GM21723 (cell line): ENCODE measurements around the gene TBX6.
A peak's percentile ranks its signal among the peaks of the same experiment; 100 is the strongest.
"Not testable (repeated sequence)": the region's sequence is repeated elsewhere in the genome, so short reads cannot be mapped to it uniquely, and the experiment has no call there.

Experiments
- ATAC-seq: cut with Tn5 transposase; IDR thresholded peaks from one replicate; pipeline ENCODE4 v1.9.1; 2021; ENCODE audit warnings: mild to moderate bottlenecking, moderate library complexity; ENCODE audit not compliant: unreplicated experiment

TBX6 gene

DNA sequence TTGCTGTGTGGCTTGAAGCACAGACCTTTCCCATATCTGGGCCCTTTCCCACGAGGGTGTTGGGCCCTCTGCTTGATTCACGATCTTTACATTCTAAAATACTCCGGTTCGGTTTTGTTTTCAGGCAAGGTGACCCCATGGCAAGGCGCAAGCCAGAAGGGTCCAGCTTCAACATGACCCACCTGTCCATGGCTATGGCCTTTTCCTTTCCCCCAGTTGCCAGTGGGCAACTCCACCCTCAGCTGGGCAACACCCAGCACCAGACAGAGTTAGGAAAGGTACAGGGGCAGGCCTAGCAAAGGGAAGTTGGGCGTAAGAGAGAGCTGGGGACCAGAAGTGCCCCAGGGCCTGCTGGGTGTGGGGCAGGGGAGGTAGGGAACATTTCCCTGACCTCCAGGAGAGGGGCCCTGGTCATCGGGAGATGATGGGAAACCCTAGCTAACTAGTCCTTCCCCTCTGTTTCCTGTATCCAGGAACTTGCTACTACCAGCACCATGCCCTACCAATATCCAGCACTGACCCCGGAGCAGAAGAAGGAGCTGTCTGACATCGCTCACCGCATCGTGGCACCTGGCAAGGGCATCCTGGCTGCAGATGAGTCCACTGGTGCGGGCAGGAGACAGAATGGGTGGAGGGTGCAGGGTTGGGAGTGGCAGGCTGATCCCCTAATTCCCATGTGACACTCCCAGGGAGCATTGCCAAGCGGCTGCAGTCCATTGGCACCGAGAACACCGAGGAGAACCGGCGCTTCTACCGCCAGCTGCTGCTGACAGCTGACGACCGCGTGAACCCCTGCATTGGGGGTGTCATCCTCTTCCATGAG lies 24.8 kb downstream of the TBX6 start:
- ATAC-seq, result no peak

DNA sequence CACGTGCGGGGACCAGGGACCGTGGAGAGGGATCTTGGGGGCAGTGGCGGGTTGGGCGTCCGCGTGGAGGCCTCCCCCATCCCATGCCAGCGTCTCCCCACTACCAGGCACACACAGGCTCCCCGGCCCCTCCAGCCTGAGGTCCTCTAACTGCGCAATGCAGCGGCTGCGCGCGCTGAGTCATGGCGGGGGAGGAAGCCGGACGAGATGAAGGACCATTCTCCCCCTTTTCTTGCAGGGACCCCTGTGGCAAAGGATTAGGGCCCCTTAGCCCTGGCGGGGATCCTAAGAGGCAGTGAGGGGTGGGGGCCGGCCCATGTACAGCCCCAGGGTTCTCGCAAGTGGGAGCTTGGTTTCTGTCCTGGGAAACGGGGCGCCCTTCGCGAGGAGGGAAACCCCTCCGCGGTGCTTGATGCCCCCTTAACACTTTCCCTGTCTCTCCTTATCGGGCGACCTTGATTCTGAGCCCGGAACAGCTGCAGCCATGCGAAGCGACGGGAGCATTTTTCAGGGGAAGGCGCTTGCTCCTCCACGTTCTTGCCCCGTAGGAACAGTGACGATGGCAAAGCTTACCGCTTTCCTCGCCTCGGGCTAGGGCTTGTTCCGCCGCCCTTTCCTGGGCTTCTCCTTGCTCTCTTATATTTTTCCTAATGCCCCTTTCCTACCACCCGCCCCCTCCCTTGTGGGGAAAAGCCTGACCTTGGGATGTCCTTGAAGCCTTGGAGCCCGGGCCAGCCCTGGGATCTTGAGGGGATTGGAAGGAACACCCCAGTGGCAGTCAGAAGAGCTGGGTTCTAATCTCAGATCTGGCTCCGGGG lies 25.6 kb downstream of the TBX6 start:
- ATAC-seq, result peak; percentile 4

DNA sequence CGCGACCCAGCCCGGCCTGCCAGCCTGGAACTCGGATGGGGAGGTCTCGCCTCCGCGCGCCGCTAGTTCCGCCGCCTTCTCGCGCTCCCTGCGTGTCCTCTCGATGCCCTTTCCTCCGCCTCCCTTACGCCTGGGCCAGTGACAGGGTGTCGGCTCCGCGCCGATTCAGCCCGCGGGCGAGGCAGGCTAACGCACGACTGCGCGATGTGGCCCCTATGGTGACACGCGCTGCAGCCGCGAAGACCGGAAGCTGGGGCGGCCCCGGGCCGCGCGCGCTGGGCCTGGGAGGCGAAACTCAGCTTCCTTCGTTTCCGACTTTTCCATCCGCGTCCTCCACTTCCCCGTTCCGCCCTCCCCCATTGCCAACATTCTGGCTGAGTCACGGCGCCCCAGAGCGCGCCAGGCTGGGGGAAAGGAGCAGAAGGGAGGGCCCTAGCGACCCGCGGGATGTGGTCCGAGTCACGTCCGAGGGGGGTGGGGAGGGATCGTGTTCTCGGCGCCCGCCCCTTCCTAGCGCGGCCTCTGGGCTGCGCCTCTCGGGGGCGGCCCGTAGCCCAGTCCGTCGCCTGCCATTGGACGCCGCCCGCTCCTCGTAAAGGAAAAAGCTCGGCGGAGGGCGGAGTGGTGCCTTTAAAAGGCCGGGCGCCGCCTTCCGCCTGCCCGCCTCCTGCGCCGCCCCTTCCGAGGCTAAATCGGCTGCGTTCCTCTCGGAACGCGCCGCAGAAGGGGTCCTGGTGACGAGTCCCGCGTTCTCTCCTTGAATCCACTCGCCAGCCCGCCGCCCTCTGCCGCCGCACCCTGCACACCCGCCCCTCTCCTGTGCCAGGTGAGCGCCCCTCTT lies 26.4 kb downstream of the TBX6 start, which contains the start of gene ALDOA:
ALDOA (plus strand) TSS at position 659 of the 841 bp plus-strand sequence. CDS start 1,138 bp downstream, outside the sequence.
- ATAC-seq, result peak; percentile 77

DNA sequence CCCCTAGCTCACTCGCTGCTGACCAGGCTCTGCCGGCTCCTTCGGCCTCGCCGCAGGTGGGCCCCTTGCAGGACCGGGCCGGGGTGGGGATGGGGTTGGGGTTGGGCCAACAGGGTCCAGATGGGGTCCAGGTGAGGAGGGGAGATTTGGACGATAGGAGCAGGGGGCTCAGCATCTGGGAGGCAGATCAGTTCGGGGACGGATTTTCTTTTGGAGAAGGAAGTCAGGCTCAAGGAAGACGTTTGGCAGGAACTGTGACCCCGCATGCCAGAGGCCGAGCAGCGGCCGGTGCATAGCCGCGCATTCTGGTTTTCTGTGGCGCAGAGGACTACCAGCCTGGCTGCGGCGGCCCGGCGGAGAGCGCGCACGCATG lies 27.0 kb downstream of the TBX6 start:
- peak; percentile 0 for ATAC-seq

DNA sequence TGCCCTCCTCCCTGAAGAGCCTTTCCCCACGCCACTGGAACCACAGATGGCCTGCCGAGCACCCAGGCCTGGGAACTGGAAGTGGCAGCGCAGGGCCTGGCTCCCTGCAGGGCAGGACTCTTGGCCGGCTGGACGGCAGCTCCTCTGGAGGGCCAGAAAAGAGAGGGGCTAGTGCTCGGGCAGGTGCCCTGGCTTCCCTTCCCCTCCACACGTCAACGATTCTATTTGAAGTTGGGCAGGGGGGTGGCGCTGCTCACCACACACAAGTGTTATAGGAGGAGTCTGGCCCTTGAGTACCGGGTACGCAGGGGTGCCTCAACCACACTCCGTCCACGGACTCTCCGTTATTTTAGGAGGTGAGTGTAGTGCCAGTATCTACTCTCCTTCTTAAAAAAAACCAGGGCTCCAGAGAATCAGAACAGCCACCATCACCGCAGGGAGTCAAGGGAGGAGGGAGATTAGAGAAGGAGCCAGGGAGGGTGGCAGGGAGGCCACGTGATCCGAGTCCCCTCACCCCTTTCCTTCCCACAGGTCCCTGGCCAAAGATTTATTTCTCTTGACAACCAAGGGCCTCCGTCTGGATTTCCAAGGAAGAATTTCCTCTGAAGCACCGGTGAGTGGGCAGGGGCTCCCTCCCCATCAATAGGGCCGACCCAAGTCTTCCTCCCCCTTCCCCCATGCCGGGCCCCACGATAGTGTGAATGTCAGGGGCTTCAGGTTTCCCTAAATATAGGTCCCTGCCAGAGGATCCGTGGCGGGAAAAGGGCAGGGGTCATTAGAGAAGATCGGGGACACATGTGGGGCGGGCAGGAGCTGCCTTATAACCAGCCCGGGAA lies 27.6 kb downstream of the TBX6 start:
- peak; percentile 41 for ATAC-seq

DNA sequence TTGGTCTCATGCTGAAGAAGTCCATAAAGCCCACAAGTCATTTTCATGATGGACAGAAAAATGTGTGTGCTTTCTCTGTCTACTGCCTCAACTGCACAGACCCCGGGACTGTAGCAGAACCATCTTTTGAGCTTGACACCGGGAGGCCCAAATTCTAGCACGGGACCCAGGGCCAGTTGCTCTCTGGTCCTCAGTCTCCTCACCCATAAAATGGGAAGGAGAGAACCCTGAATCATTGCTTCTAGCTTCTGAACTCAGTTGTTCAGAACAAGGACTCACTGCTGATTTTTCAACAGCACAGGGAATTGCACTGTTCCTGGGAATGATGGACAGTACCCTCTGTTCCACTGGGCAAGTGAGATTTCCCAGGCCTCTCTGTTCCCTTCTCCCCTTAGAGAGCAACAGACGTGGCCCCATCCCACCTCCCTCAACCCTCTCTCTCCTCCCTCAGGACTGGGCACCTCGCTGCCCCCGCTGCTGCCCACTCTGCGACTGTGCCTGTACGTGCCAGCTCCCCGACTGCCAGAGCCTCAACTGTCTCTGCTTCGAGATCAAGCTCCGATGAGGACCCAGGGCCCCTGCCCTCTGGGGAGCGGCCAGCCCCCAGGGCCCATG lies 28.3 kb downstream of the TBX6 start:
- peak; percentile 3 for ATAC-seq

DNA sequence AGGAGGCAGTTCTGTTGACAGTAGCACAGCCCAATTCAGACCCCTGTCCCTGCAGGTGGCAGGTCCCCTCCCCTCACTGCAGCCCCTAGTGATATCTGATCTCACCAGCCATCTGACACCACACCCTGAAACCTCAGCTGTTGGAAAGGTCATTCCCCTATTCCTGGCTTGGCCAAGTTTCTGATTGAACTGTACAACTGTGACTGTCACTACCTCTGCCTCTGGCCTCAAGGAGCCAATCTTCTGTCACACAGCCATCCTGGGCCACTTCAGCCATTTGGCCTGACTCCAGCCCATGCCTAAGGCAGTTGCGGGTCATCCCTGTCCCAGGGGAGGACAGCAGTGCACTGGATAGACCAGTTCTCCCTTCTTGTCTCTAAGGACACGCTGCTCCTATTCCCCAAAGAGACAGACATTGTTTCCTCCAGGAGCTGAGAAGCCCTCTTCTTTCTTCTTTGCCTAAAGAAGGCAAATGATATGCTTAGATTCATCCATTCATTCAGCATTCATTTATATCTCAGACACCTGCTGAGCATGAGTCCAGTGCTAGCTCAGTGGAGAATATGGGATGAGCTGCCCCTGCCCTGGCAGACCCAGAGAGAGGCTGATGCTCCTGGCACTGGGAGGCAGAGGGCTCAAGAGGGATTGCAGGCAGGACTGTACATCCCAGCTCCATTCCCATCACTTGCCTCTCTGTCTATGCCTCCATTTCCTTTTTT lies 30.7 kb downstream of the TBX6 start:
- no peak for ATAC-seq

DNA sequence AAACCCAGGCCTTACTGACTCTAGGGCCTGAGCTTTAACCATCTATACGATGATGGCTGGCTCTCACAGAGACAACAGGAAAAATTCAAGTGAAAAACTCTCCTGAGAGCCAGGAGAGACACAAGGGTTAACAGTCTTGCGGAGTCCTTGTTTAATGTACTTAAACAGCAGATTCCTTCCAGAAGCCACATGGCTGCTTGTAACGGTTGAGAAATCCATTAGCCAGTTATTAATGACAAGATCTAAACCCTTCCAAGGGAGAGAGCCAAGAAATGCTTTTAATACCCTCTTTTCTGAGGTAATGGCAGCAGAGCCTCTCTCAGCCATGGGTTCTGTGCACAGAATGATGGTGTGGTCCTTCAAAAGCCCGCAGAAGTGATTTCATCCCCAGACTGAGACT lies 31.4 kb downstream of the TBX6 start:
- ATAC-seq, result no peak

DNA sequence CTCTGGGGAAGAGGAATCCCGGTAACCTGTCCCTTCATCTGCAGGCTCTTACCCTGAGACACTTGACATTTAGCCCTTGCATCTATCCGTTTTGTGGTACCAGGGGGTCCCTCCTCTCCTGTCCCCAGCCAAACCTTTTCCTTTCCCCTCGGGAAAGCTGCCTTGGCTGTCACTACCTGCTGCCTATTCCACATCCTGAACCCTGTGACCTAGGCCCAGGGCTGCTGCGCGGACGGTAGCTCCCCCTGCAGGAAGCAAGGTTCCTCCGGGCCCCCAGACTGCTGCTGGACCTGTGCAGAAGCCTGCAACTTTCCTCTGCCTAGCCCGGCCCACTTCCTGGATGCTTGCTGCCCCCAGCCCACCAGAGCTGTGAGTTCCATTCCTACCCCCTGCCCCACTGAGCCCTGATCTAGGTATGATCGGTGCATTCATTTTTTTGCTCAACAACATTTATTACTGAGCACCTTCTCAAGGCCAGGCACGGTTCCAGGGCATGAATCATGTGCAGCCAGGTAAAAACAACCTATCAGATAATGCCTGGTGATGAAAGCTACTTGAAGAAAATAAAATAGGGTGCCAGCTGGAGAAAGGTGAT lies 36.7 kb downstream of the TBX6 start:
- no peak for ATAC-seq

DNA sequence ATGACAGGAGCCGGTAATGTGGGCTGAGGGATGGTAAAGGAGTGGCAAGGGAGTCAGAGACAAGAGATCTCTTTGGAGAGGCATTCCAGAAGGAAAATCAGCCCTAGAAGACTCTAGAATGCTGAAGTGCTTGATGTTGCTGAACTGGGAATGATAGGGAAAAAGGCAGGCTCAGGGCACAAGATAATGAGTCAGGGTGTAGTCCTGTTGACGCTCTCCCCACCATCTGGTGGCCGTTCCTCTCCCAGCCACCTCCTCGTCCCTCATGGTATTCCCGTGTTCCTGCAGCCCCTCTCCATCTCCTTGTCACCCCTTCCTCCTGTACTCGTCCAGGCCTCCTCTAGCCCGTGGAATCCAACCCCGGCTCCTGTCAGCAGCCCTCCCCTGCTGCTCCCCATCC lies 37.3 kb downstream of the TBX6 start:
- no peak for ATAC-seq

DNA sequence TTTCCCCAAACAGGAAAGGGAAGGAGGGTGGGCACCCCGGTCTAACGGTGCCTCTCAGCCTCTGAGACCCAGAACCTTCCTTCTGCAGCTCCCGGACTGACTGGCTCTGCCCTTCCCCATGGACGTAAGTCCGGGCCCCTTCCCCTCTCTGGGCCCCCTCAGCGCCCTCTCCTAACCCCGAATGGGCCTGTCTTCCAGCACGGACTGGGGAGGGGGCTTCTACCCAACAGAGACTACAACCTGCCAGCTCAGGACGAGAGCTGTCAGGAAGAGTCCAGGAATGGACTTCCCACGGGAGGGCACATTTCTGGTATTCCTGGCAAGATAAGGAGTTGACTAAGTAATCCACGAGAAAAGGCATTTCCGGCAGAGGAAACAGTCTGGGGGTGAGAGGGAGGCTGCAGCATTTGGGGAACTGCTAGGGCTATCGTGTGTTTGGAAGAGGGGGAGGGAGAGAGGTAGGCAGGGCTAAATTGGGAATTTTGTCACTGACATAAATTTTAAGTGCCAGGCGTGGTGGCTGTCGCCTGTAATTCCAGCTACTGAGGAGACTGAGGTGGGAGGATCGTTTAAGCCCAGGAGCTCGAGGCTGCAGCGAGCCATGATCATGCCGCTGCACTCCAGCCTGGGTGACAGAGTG lies 38.2 kb downstream of the TBX6 start:
- peak; percentile 8 for ATAC-seq

DNA sequence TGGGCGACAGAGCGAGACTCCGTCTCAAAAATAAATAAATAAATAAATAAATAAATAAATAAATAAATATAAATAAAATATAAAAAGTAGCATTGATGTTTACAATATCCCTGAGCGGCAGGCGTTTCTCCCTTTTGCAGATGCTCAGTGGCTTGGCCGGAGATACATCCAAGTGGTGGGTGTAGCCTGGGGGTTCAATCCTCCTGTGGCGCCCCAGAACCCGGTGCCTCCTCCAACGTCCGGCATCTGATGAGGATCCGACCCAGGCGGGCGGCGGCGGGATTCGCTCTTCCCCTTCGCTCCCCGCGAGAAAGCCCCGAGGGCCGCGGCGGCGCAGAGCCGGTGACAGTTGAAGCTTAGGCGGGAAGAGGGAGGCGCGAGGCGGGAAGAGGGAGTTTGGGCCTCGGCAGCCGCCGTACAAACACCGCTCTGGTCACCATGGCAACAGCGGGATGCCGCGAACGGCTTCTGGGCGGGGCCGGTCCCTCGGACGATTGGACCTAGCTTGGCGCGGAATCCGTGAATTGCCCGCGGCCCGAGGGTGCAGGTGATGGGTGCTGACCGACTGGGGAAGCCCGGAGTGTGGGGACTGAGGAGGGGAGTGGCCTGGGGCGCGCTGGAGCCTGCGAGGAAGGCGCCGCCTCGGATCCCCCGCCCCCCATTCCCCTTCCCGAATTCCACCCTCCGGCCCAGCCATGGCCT lies 38.9 kb downstream of the TBX6 start:
- ATAC-seq, result peak; percentile 67

DNA sequence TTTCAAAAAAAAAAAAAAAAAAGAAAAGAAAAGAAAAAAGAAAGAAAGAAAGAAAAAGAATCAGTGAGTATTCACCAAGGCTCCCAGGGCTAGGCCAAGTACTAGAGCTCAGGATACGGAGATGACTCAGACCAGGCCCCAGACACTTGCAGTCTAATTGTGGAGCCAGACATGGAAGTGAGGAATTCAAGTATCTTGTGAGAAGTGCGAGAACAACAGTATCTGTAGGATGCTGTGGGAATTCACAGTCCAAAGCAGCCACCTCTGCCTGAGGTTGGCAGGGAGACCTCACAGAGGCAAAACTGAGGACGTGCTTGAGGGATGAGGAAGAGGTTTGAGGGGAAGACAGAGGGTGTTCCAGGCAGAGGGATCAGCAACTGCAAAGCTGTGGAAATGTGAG lies 40.2 kb downstream of the TBX6 start:
- ATAC-seq, result no peak

DNA sequence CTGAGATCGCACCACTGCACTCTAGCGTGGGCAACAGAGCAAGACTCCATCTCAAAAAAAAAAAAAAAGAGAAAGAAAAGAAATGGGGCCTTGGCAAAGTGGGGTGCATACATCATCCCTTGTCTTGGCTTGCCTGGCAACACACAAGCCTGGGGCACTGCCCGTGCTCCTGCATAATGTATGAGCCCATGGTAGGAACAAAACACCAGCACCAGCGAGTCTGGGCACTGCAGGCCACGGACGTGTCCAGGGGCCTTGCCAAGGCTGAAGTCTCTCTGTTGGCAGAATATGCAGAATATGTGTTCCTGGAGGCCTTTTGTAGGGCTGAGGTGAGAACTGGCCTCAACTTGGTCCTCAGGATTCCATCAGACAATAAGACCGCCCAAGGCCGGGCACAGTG lies 41.9 kb downstream of the TBX6 start:
- ATAC-seq, result no peak

DNA sequence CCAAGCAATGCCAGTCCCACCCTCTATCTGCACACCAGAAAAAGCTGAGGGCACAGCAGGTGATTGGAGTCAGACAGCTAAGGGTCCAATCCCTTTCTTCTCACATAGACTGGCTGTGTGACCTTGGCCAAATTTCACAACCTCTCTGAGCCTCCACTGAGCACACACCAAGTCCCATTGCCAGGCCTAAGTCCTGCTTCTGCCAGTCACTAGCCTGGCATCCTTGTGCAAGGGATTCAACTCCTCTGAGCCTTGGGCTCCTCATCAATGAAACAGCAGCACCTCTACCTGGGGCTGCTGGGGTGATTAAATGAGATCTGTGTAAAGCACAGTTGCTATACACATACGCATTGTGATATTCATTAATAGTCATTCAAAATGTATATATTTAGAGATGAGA lies 45.1 kb downstream of the TBX6 start:
- ATAC-seq, result no peak

DNA sequence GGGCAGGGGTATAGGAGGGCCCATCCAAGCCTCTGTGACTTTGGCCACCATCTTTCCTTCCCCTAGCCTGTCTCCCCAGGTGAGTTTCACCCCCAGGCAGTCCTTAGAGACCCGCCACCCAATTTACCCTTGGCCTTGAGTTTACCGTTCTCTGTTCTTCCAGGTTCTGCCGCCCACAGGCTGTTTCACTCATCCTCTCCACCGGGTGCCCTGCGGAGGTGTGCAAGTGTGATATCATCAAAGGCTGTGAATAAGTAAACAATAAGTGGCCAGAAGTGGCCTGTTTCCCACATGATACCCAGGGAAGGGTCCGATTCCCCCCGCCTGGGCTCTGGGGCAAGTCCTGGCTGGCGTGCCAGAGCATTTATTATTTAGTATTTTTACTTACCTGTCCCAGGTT lies 45.5 kb downstream of the TBX6 start:
- no peak for ATAC-seq

DNA sequence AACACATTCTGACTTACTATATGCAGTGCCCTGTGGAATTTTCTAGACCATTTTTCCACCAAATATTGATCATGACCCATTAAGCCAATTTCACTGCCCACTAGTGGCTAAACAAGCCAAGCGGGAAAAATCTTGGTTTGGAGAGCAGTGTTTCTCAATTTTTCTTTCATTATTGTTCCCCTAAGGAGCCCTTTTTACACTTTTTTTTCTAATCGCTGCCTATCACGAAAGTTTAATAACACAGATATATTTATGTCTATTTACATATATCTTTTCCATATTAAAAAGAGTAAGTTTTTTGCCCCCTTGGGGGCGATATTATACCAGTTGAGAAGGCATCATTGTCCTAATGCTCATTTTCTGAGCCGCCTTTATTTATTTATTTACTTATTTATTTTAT lies 49.9 kb downstream of the TBX6 start:
- ATAC-seq, result no peak

DNA sequence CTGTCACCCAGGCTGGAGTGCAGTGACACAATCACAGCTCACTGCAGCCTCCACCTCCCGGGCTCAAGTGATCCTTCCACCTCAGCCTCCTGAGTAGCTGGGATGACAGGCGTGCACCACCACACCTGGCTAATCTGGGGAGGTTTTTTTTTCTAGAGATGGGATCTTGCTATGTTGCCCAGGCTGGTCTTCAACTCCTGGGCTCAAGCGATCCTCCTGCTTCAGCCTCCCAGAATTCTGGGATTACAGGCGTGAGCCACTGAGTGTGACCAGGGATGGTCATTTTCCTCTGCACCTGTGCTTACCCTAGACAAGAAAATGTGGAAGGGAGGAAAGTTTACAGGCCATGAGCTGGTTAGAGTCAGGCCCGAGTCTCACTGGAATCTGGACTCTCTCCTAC lies 51.0 kb downstream of the TBX6 start:
- ATAC-seq, result not testable (repeated sequence)
